Subcutaneous preadipocyte (primary cell): ENCODE measurements around the gene CEP170B. TPM values are rescaled to one million over a fixed set of nuclear protein-coding genes. Genes with fewer than 3 reads are reported as not detected.

ENCODE experiments used
- total RNA-seq: library from RNA; depleted of rRNA; stranded (reverse); fragments of >200 nt; gene quantifications from 2 replicates; pipeline ENCODE4 v1.2.3, GENCODE V29; 2012

The CEP170B gene
- total RNA-seq = 14.3 and 19.7 TPM in 2 replicates

GRCh38 chr14:104865081-104865630, at the start of gene CEP170B:
TSS of gene CEP170B (plus strand) at chr14:104865268. CDS start at chr14:104868451, 3,183 bp downstream.

GRCh38 chr14:104924421-104925213, 59.5 kb downstream of the CEP170B start, which contains the start of gene PLD4:
TSS of gene PLD4 (plus strand) at chr14:104924879. CDS start at chr14:104927141, 2,262 bp downstream.

Other genes with a start within 250 kb of the CEP170B start
- 45.9 and 59.0 TPM in 2 replicates for gene INF2, start 175.7 kb upstream of the CEP170B start, total RNA-seq
- gene ADSS1, start 141.0 kb upstream of the CEP170B start, total RNA-seq = 0.39 and 0.73 TPM in 2 replicates
- 68.2 and 94.4 TPM in 2 replicates for gene SIVA1, start 112.1 kb upstream of the CEP170B start, total RNA-seq
- 158 and 182 TPM in 2 replicates for gene AKT1, start 69.5 kb upstream of the CEP170B start, total RNA-seq
- 1.8 and 2.5 TPM in 2 replicates for gene ZBTB42, start 64.2 kb upstream of the CEP170B start, total RNA-seq
- gene PLD4, start 59.6 kb downstream of the CEP170B start, total RNA-seq = under 0.01 TPM in 2 replicates
- 136 and 164 TPM in 2 replicates for gene AHNAK2, start 113.1 kb downstream of the CEP170B start, total RNA-seq
- gene CLBA1, start 120.5 kb downstream of the CEP170B start, total RNA-seq = 8.5 and 8.8 TPM in 2 replicates
- 20.9 and 35.8 TPM in 2 replicates for gene CDCA4, start 155.8 kb downstream of the CEP170B start, total RNA-seq
- gene GPR132, start 200.2 kb downstream of the CEP170B start, total RNA-seq = under 0.01 TPM in 1 of 2 replicates, not detected in the other